ENCODE measurements around the gene IGF2R. TPM values are rescaled to one million over a fixed set of nuclear protein-coding genes. Genes with fewer than 3 reads are reported as not detected.

Gene IGF2R
- total and polyA plus RNA-seq, 2 of the 13 experiments (the other 11 are each of a cell fraction or from before 2014, with no cell fraction given) = 38.3 to 70.0 TPM

DNA sequence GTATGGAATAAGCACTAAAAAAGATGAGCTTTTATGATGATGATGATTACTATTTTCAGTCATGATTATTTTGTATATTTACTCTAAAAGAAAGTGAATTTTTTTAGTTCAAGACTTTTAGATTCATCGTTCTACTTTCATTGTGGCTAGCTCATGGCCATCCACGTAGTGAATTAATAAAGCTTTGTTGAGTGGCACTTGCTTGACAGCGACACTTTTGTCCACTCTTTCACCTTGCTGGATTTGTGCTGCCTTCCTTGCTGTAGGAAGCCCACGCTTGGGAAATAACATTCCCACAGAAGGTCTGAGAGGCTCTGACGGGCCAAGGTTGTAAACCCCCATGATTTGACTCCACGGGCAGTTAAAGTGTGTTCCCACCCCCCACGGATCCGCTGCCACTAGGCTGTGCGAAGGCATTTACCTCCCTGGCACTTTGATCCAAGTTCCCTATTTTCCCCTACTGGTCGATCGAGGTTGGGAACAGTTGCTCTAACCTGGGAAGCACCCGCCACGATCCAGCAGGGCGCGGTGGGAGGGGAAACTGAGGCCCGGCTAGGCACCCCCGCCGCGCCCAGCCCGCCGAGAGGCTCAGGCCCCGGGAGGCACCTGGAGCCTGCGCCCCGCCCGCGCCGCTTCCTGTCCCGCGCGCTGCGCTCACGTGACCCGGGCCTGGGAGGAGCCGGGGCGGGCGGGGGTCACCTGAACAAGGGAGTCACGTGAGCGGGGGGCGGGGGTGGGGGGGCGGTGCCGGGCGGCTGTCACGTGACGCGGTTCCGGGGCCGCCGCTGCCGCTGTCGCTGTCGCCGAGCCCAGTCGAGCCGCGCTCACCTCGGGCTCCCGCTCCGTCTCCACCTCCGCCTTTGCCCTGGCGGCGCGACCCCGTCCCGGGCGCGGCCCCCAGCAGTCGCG lies at the start of gene IGF2R (continued):
- no peak; the same call in 1 of the 2 replicates for TF ChIP-seq POLR2AphosphoS2 (IDR thresholded peaks at IDR 0.05; ENCODE audit: low read depth, low read length)
- TF ChIP-seq NR1H2 (CRISPR knock-in tag; IDR thresholded peaks at IDR 0.05; ENCODE audit: borderline replicate concordance, low read depth) = peak; percentile 51; the same call in 1 of the 2 replicates
- TF ChIP-seq ARID2 (CRISPR knock-in tag; IDR thresholded peaks at IDR 0.05; ENCODE audit: borderline replicate concordance) = no peak
- TF ChIP-seq, protein P1, sequence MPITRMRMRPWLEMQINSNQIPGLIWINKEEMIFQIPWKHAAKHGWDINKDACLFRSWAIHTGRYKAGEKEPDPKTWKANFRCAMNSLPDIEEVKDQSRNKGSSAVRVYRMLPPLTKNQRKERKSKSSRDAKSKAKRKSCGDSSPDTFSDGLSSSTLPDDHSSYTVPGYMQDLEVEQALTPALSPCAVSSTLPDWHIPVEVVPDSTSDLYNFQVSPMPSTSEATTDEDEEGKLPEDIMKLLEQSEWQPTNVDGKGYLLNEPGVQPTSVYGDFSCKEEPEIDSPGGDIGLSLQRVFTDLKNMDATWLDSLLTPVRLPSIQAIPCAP (CRISPR knock-in tag; IDR thresholded peaks at IDR 0.05; ENCODE audit: low read depth) = 0 out of 2 replicates have a peak, but pooled peaks have one; percentile 49
- TF ChIP-seq ZNF768 (CRISPR knock-in tag; IDR thresholded peaks at IDR 0.05) = peak; percentile 72
- TF ChIP-seq, protein P2, sequence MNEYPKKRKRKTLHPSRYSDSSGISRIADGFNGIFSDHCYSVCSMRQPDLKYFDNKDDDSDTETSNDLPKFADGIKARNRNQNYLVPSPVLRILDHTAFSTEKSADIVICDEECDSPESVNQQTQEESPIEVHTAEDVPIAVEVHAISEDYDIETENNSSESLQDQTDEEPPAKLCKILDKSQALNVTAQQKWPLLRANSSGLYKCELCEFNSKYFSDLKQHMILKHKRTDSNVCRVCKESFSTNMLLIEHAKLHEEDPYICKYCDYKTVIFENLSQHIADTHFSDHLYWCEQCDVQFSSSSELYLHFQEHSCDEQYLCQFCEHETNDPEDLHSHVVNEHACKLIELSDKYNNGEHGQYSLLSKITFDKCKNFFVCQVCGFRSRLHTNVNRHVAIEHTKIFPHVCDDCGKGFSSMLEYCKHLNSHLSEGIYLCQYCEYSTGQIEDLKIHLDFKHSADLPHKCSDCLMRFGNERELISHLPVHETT (CRISPR knock-in tag; conservative IDR thresholded peaks at IDR 0.05) = no peak
- TF ChIP-seq ZNF501 (CRISPR knock-in tag; IDR thresholded peaks at IDR 0.05) = peak; percentile 81
- TF ChIP-seq, protein P3, sequence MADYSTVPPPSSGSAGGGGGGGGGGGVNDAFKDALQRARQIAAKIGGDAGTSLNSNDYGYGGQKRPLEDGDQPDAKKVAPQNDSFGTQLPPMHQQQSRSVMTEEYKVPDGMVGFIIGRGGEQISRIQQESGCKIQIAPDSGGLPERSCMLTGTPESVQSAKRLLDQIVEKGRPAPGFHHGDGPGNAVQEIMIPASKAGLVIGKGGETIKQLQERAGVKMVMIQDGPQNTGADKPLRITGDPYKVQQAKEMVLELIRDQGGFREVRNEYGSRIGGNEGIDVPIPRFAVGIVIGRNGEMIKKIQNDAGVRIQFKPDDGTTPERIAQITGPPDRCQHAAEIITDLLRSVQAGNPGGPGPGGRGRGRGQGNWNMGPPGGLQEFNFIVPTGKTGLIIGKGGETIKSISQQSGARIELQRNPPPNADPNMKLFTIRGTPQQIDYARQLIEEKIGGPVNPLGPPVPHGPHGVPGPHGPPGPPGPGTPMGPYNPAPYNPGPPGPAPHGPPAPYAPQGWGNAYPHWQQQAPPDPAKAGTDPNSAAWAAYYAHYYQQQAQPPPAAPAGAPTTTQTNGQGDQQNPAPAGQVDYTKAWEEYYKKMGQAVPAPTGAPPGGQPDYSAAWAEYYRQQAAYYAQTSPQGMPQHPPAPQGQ (CRISPR knock-in tag; IDR thresholded peaks at IDR 0.05; ENCODE audit: borderline replicate concordance) = no peak
- TF ChIP-seq, protein P4, sequence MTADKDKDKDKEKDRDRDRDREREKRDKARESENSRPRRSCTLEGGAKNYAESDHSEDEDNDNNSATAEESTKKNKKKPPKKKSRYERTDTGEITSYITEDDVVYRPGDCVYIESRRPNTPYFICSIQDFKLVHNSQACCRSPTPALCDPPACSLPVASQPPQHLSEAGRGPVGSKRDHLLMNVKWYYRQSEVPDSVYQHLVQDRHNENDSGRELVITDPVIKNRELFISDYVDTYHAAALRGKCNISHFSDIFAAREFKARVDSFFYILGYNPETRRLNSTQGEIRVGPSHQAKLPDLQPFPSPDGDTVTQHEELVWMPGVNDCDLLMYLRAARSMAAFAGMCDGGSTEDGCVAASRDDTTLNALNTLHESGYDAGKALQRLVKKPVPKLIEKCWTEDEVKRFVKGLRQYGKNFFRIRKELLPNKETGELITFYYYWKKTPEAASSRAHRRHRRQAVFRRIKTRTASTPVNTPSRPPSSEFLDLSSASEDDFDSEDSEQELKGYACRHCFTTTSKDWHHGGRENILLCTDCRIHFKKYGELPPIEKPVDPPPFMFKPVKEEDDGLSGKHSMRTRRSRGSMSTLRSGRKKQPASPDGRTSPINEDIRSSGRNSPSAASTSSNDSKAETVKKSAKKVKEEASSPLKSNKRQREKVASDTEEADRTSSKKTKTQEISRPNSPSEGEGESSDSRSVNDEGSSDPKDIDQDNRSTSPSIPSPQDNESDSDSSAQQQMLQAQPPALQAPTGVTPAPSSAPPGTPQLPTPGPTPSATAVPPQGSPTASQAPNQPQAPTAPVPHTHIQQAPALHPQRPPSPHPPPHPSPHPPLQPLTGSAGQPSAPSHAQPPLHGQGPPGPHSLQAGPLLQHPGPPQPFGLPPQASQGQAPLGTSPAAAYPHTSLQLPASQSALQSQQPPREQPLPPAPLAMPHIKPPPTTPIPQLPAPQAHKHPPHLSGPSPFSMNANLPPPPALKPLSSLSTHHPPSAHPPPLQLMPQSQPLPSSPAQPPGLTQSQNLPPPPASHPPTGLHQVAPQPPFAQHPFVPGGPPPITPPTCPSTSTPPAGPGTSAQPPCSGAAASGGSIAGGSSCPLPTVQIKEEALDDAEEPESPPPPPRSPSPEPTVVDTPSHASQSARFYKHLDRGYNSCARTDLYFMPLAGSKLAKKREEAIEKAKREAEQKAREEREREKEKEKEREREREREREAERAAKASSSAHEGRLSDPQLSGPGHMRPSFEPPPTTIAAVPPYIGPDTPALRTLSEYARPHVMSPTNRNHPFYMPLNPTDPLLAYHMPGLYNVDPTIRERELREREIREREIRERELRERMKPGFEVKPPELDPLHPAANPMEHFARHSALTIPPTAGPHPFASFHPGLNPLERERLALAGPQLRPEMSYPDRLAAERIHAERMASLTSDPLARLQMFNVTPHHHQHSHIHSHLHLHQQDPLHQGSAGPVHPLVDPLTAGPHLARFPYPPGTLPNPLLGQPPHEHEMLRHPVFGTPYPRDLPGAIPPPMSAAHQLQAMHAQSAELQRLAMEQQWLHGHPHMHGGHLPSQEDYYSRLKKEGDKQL (CRISPR knock-in tag; IDR thresholded peaks at IDR 0.05; ENCODE audit: low read depth) = no peak
- no peak for TF ChIP-seq AHR (CRISPR knock-in tag; IDR thresholded peaks at IDR 0.05)
- TF ChIP-seq IRX3 (CRISPR knock-in tag; IDR thresholded peaks at IDR 0.05; ENCODE audit: borderline replicate concordance, low read depth) = 0 out of 2 replicates have a peak, but pooled peaks have one; percentile 10
- TF ChIP-seq DMAP1 (CRISPR knock-in tag; IDR thresholded peaks at IDR 0.05) = peak; percentile 81; the same call in 1 of the 2 replicates
- no peak for TF ChIP-seq JUNB (CRISPR knock-in tag; IDR thresholded peaks at IDR 0.05; ENCODE audit: borderline replicate concordance)
- no peak for TF ChIP-seq ESRRA (CRISPR knock-in tag; IDR thresholded peaks at IDR 0.05; ENCODE audit: low read depth)
- TF ChIP-seq CBX2 (IDR thresholded peaks at IDR 0.05; ENCODE audit: low read depth, low read length) = no peak
- peak; percentile 48; the same call in 1 of the 2 replicates for TF ChIP-seq CBX2 (CRISPR knock-in tag; IDR thresholded peaks at IDR 0.05; ENCODE audit: low read depth)

Measured in HepG2 (cell line).